OCI-LY1 (cell line): ENCODE data around the gene LIPF.

Experiments
- EZH2 ChIP-seq: fragments of 200-600 bp; sonication (generic), shearing (Covaris generic); IDR thresholded peaks from 2 replicates; pipeline ENCODE4 v1.8.0; 2017; ENCODE audit warnings: borderline replicate concordance, mixed run types, mild to moderate bottlenecking, antibody characterized with exemption, low read length, moderate library complexity, mixed read lengths
- TF ChIP-seq, protein P1 (sequence below): fragments of 200-600 bp; sonication (generic), shearing (Covaris generic); IDR thresholded peaks from 2 replicates; pipeline ENCODE4 v1.5.1; 2017; ENCODE audit warnings: mild to moderate bottlenecking, antibody characterized with exemption, low read length, moderate library complexity, mixed read lengths

DNA sequence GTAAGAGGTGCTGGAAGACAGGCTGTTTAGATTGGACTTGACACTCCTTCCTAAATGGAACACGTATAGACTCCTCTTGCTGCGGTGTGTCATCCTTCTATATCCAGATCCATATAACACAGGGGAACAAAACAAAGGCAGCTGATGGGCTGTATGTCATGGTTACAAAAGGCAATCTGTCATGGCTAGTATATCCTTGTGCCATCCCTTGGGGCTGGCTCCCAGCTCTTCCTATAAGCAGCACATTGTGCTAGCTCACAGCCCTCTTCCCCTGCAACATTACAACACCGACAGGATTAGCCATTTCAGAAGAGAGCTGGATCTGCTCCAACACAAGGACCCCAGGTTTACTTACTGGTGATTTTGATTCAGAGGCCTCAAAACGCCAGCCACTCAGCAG lies 57.1 kb downstream of the LIPF start:
- TF ChIP-seq EZH2, result no peak
- TF ChIP-seq, protein P1, sequence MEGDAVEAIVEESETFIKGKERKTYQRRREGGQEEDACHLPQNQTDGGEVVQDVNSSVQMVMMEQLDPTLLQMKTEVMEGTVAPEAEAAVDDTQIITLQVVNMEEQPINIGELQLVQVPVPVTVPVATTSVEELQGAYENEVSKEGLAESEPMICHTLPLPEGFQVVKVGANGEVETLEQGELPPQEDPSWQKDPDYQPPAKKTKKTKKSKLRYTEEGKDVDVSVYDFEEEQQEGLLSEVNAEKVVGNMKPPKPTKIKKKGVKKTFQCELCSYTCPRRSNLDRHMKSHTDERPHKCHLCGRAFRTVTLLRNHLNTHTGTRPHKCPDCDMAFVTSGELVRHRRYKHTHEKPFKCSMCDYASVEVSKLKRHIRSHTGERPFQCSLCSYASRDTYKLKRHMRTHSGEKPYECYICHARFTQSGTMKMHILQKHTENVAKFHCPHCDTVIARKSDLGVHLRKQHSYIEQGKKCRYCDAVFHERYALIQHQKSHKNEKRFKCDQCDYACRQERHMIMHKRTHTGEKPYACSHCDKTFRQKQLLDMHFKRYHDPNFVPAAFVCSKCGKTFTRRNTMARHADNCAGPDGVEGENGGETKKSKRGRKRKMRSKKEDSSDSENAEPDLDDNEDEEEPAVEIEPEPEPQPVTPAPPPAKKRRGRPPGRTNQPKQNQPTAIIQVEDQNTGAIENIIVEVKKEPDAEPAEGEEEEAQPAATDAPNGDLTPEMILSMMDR, result no peak
